Astrocyte (in vitro differentiated cells and primary cell): ENCODE results near the gene STRA6.

ENCODE experiments used
- EZH2 ChIP-seq: IDR thresholded peaks from 2 replicates; pipeline ENCODE4 v1.6.1; 2012; ENCODE audit warnings: mild to moderate bottlenecking, low read length, inconsistent platforms; ENCODE audit not compliant: insufficient read depth
- TF ChIP-seq, protein P1 (sequence below): IDR thresholded peaks from 2 replicates; pipeline ENCODE4 v1.5.1; 2011; ENCODE audit warnings: low read depth, mild to moderate bottlenecking, inconsistent platforms, low read length, moderate library complexity; ENCODE audit not compliant: insufficient read depth

- TF ChIP-seq, protein P1, sequence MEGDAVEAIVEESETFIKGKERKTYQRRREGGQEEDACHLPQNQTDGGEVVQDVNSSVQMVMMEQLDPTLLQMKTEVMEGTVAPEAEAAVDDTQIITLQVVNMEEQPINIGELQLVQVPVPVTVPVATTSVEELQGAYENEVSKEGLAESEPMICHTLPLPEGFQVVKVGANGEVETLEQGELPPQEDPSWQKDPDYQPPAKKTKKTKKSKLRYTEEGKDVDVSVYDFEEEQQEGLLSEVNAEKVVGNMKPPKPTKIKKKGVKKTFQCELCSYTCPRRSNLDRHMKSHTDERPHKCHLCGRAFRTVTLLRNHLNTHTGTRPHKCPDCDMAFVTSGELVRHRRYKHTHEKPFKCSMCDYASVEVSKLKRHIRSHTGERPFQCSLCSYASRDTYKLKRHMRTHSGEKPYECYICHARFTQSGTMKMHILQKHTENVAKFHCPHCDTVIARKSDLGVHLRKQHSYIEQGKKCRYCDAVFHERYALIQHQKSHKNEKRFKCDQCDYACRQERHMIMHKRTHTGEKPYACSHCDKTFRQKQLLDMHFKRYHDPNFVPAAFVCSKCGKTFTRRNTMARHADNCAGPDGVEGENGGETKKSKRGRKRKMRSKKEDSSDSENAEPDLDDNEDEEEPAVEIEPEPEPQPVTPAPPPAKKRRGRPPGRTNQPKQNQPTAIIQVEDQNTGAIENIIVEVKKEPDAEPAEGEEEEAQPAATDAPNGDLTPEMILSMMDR = no peak
- no peak for TF ChIP-seq EZH2
Observed at GRCh38 chr15:74147051-74147450, 55.5 kb downstream of the STRA6 start.
